Mucosa of descending colon (tissue), 3 donors: ENCODE measurements around the gene PIK3AP1. TPM values are rescaled to one million over a fixed set of nuclear protein-coding genes. Genes with fewer than 3 reads are reported as not detected.

Experiments
- ATAC-seq: fragments of 200-7000 bp; cut with Tn5 transposase; one replicate; pipeline ENCODE4 v1.9.1; 2020; ENCODE audit warnings: mild to moderate bottlenecking, moderate library complexity
- DNase-seq, 3 donors: peaks; one replicate each; pipeline ENCODE4 v3.0.0-alpha.2; 2020
- H3K36me3 ChIP-seq: fragments of 200-600 bp; one replicate; pipeline ENCODE4 v1.8.0; 2021; ENCODE audit warnings: low read depth, mild to moderate bottlenecking
- H3K4me1 ChIP-seq: fragments of 200-600 bp; one replicate; pipeline ENCODE4 v1.8.0; 2021; ENCODE audit warnings: low read depth, mild to moderate bottlenecking
- H3K4me3 ChIP-seq: fragments of 200-600 bp; one replicate; pipeline ENCODE4 v1.8.0; 2021; ENCODE audit warnings: mild to moderate bottlenecking
- H3K9me3 ChIP-seq: fragments of 200-600 bp; one replicate; pipeline ENCODE4 v1.8.0; 2021; ENCODE audit warnings: mild to moderate bottlenecking
- intact Hi-C, 2 donors: fragments of 100-400 bp; cut with DNase I in 1 of 2; cut with micrococcal nuclease in 1 of 2; formaldehyde crosslinking; loops; one replicate each; pipeline versions ENCODE4 v1.11.0 to v1.11.1; 2022; cut with DNase I, micrococcal nuclease
- total RNA-seq, 3 donors: library from RNA; stranded (reverse); fragmentation: NEBNext Ultra II Directional in 2 of 3; extraction: Animal tissue kit (Norgen Biotek cat#: 25700) in 2 of 3; gene quantifications; one replicate each; pipeline versions ENCODE4 v1.2.1 to v1.2.4, GENCODE V29; 2021 to 2023
- TF ChIP-seq, protein P1 (sequence below): fragments of 200-600 bp; IDR thresholded peaks from one replicate; pipeline ENCODE4 v1.8.0; 2022; ENCODE audit warnings: antibody characterized with exemption, mild to moderate bottlenecking
- donor health status: DM: no; HTN: no; CAD: no; lungs with moderate emphysema.
- donor health status: DM: no; HTN: no; CAD: no.
- donor health status: DM: no; HTN: yes; CAD: no.

The PIK3AP1 gene
- total RNA-seq, 3 donors from 2014 or later, result 10.4 to 19.8 (median 13.2) TPM

DNA sequence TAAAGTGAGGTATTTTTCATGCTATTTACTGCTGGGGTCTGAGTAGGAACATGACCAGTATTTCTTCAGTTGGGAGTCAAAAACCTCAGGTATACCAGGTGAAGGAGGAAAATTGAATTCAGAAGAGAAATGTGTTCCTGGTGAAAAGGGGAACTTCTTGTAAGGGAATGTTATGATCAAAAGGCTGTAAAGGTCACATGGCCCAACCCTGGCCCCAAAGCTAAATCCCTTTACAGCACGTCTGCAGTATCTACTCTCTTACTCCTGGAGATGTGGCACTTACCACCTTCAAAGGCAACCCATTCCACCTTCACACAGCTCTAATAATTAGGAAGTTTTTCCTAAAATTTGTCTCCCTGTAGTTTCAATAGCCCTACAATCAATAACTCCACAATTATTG lies 15.2 kb downstream of the PIK3AP1 start:
- no peak for ATAC-seq
- DNase-seq, result peak in 1 of 3 donors; percentile 12

DNA sequence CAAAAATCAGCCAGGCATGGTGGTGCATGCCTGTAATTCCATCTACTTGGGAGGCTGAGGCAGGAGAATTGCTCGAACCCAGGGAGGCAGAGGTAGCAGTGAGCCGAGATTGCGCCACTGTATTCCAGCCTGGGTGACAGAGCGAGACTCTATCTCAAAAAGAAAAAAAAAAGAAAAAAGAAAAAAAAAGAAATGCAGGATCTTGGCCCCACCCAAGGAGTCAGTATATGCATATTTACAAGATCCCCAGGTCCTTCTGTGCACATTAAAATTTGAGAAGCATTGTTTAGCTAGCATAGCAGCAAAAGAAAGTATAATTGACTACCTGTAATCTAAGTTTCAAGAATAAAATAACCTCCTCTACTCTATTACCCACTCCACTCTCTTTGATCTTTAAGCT lies 15.8 kb downstream of the PIK3AP1 start:
- Histone ChIP-seq H3K4me1 (no peaks in the 10 kb centered on the region), H3K4me3 (no peak overlapping the region), H3K9me3 (no peaks in the 10 kb centered on the region), H3K36me3 (no peaks in the 10 kb centered on the region)
- no peak for DNase-seq
- TF ChIP-seq, protein P1, sequence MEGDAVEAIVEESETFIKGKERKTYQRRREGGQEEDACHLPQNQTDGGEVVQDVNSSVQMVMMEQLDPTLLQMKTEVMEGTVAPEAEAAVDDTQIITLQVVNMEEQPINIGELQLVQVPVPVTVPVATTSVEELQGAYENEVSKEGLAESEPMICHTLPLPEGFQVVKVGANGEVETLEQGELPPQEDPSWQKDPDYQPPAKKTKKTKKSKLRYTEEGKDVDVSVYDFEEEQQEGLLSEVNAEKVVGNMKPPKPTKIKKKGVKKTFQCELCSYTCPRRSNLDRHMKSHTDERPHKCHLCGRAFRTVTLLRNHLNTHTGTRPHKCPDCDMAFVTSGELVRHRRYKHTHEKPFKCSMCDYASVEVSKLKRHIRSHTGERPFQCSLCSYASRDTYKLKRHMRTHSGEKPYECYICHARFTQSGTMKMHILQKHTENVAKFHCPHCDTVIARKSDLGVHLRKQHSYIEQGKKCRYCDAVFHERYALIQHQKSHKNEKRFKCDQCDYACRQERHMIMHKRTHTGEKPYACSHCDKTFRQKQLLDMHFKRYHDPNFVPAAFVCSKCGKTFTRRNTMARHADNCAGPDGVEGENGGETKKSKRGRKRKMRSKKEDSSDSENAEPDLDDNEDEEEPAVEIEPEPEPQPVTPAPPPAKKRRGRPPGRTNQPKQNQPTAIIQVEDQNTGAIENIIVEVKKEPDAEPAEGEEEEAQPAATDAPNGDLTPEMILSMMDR, result no peak
- intact Hi-C loops, result no loop called here
- no peak for ATAC-seq

More for the DNA sequence above, 15.2 kb downstream of the PIK3AP1 start:
- Histone ChIP-seq H3K9me3 (no peaks in the 10 kb centered on the region), H3K4me3 (no peak overlapping the region), H3K4me1 (no peaks in the 10 kb centered on the region), H3K36me3 (no peaks in the 10 kb centered on the region)
- intact Hi-C loops, result no loop called here
- TF ChIP-seq, protein P1, result no peak

DNA sequence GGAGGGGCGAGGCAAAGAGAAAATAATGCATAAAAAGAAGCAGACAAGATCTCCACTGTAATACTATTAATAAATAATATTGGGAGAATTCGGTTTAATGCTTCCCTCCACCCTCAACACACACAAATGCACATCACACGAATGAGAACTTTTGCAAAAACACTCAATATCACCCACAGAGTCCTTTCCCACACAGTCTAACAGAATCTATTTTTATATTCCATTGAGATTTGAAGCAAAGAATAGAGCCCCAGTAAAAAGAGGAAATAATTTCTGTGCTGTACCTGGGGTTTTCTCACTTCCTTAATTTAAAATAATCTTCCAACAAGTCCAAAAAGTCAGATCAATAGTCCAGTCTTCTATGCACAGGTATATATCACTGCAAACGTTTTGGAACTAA lies 17.0 kb downstream of the PIK3AP1 start:
- H3K9me3 ChIP-seq, result no peaks in the 10 kb centered on the region
- intact Hi-C loops, result no loop called here
- ATAC-seq (no peak), DNase-seq (no peak)
- H3K36me3 ChIP-seq, result no peaks in the 10 kb centered on the region
- H3K4me3 ChIP-seq, result no peak overlapping the region
- H3K4me1 ChIP-seq, result no peaks in the 10 kb centered on the region
- TF ChIP-seq, protein P1, result no peak

DNA sequence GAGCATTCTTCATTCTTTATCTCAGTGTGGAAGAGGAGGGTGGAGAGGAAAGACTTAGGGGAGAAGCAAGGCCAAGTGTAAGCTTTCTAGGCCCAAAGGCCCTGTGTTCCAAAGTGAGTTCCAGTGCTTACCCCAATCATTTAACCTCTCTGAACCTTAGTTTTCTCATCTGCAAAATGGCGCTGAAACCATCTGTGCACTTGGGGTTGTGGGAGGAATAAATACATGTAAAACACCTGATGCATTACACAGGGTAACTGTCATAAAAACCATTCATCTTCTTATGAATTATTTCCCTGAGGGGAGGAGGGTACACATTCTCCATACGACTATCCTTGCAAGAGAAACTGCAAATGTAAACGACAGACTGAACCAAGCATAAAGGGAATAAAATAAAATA lies 19.0 kb downstream of the PIK3AP1 start:
- DNase-seq, result no peak
- ATAC-seq, result no peak
- H3K9me3 ChIP-seq, result no peaks in the 10 kb centered on the region
- TF ChIP-seq, protein P1, result no peak
- no peak overlapping the region for H3K4me3 ChIP-seq
- no peaks in the 10 kb centered on the region for H3K4me1 ChIP-seq
- no peaks in the 10 kb centered on the region for H3K36me3 ChIP-seq
- intact Hi-C loops, result no loop called here

DNA sequence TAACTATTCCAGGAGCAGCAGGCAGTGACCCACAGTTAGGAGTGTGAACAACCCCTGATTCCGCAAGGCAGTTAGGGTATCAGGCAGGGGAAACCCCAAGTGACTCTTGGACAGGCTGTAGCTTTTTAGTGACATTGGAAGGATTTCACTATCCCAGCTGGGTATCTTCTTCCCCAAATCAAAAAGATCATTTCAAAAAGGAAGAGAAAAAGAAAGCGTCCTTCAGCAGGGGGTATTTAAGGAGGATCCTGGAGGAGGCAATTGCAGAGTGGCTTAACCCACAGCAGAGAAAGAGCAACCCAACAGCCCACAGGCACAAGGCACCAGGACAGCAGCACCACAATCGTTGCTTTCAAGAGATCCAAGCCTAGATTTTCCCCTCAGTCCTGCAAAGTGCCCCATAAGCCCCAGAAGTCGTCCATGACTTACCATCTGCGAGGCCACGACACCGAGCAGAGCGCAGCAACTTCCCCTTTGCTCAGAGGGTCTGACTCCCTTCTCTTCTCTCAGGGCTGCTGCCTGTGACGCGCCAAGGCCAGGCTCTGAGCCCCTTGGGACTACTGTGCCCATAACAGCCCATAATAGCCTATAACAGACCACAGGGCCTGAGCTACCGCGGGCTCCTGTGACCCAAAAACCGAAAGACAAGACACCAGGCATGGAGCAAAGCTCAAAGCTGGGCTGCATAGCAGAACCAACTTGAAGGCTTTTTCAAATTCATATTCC lies 19.8 kb downstream of the PIK3AP1 start:
- no peaks in the 10 kb centered on the region for H3K4me1 ChIP-seq
- H3K4me3 ChIP-seq, result no peak overlapping the region
- no peaks in the 10 kb centered on the region for H3K9me3 ChIP-seq
- intact Hi-C loops, result no loop called here
- TF ChIP-seq, protein P1, result no peak
- no peaks in the 10 kb centered on the region for H3K36me3 ChIP-seq
- DNase-seq (peak in 2 of 3 donors; percentile 16 to 75), ATAC-seq (peak; percentile 87)
